ENCODE results near the gene SLC16A10.

DNA sequence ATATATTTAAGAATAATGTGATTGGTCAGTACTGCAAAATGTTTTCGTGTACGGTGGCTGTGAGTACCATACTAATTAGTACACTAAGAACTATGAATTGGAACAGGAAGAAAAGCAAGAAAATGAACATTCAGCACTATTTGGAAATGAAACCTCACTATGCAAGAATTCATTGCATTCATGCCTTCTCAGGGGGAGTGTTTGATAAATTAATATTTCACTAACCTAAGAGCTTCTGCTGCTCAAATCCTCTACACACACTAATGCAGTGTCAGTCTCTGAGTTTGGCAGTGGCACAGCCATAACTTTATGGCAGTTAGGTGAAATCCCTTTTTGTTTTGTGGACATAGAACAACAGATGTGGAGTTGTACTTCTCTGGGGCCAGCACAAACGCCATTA is 60.1 kb downstream of the SLC16A10 start:
- TF ChIP-seq RFX5 (IDR thresholded peaks at IDR 0.05; ENCODE audit: borderline replicate concordance, low read depth, low read length) (no peak), TAF1 (IDR thresholded peaks at IDR 0.05; ENCODE audit: low read depth, low read length) (no peak), GTF2F1 (IDR thresholded peaks at IDR 0.05; ENCODE audit: borderline replicate concordance, low read depth, low read length) (no peak), SP4 (IDR thresholded peaks at IDR 0.05; ENCODE audit: low read length) (no peak), BRCA1 (IDR thresholded peaks at IDR 0.05; ENCODE audit: low read depth, low read length) (no peak)
- TF ChIP-seq, protein P1, sequence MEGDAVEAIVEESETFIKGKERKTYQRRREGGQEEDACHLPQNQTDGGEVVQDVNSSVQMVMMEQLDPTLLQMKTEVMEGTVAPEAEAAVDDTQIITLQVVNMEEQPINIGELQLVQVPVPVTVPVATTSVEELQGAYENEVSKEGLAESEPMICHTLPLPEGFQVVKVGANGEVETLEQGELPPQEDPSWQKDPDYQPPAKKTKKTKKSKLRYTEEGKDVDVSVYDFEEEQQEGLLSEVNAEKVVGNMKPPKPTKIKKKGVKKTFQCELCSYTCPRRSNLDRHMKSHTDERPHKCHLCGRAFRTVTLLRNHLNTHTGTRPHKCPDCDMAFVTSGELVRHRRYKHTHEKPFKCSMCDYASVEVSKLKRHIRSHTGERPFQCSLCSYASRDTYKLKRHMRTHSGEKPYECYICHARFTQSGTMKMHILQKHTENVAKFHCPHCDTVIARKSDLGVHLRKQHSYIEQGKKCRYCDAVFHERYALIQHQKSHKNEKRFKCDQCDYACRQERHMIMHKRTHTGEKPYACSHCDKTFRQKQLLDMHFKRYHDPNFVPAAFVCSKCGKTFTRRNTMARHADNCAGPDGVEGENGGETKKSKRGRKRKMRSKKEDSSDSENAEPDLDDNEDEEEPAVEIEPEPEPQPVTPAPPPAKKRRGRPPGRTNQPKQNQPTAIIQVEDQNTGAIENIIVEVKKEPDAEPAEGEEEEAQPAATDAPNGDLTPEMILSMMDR (IDR thresholded peaks at IDR 0.05; ENCODE audit: control extremely low read depth in 1 of 3, insufficient read depth in 1 of 3, low read depth in 1 of 3, low read length in 3 of 3) = no peak
- TF ChIP-seq, protein P2, sequence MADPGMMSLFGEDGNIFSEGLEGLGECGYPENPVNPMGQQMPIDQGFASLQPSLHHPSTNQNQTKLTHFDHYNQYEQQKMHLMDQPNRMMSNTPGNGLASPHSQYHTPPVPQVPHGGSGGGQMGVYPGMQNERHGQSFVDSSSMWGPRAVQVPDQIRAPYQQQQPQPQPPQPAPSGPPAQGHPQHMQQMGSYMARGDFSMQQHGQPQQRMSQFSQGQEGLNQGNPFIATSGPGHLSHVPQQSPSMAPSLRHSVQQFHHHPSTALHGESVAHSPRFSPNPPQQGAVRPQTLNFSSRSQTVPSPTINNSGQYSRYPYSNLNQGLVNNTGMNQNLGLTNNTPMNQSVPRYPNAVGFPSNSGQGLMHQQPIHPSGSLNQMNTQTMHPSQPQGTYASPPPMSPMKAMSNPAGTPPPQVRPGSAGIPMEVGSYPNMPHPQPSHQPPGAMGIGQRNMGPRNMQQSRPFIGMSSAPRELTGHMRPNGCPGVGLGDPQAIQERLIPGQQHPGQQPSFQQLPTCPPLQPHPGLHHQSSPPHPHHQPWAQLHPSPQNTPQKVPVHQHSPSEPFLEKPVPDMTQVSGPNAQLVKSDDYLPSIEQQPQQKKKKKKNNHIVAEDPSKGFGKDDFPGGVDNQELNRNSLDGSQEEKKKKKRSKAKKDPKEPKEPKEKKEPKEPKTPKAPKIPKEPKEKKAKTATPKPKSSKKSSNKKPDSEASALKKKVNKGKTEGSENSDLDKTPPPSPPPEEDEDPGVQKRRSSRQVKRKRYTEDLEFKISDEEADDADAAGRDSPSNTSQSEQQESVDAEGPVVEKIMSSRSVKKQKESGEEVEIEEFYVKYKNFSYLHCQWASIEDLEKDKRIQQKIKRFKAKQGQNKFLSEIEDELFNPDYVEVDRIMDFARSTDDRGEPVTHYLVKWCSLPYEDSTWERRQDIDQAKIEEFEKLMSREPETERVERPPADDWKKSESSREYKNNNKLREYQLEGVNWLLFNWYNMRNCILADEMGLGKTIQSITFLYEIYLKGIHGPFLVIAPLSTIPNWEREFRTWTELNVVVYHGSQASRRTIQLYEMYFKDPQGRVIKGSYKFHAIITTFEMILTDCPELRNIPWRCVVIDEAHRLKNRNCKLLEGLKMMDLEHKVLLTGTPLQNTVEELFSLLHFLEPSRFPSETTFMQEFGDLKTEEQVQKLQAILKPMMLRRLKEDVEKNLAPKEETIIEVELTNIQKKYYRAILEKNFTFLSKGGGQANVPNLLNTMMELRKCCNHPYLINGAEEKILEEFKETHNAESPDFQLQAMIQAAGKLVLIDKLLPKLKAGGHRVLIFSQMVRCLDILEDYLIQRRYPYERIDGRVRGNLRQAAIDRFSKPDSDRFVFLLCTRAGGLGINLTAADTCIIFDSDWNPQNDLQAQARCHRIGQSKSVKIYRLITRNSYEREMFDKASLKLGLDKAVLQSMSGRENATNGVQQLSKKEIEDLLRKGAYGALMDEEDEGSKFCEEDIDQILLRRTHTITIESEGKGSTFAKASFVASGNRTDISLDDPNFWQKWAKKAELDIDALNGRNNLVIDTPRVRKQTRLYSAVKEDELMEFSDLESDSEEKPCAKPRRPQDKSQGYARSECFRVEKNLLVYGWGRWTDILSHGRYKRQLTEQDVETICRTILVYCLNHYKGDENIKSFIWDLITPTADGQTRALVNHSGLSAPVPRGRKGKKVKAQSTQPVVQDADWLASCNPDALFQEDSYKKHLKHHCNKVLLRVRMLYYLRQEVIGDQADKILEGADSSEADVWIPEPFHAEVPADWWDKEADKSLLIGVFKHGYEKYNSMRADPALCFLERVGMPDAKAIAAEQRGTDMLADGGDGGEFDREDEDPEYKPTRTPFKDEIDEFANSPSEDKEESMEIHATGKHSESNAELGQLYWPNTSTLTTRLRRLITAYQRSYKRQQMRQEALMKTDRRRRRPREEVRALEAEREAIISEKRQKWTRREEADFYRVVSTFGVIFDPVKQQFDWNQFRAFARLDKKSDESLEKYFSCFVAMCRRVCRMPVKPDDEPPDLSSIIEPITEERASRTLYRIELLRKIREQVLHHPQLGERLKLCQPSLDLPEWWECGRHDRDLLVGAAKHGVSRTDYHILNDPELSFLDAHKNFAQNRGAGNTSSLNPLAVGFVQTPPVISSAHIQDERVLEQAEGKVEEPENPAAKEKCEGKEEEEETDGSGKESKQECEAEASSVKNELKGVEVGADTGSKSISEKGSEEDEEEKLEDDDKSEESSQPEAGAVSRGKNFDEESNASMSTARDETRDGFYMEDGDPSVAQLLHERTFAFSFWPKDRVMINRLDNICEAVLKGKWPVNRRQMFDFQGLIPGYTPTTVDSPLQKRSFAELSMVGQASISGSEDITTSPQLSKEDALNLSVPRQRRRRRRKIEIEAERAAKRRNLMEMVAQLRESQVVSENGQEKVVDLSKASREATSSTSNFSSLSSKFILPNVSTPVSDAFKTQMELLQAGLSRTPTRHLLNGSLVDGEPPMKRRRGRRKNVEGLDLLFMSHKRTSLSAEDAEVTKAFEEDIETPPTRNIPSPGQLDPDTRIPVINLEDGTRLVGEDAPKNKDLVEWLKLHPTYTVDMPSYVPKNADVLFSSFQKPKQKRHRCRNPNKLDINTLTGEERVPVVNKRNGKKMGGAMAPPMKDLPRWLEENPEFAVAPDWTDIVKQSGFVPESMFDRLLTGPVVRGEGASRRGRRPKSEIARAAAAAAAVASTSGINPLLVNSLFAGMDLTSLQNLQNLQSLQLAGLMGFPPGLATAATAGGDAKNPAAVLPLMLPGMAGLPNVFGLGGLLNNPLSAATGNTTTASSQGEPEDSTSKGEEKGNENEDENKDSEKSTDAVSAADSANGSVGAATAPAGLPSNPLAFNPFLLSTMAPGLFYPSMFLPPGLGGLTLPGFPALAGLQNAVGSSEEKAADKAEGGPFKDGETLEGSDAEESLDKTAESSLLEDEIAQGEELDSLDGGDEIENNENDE (IDR thresholded peaks at IDR 0.05; ENCODE audit: insufficient replicate concordance, low read length) = no peak
